ENCODE results near the gene ACSL6.

GRCh38 chr5:132001647-132002561 lies 9.6 kb downstream of the ACSL6 start:
- TF ChIP-seq ZNF425 (CRISPR knock-in tag; conservative IDR thresholded peaks at IDR 0.05) (no peak), CTCF (IDR thresholded peaks at IDR 0.05) (no peak), STAT6 (CRISPR knock-in tag; conservative IDR thresholded peaks at IDR 0.05; ENCODE audit: low read depth) (no peak), HMGXB4 (CRISPR knock-in tag; IDR thresholded peaks at IDR 0.05) (no peak), IRF2 (CRISPR knock-in tag; IDR thresholded peaks at IDR 0.05; ENCODE audit: borderline replicate concordance, low read depth) (no peak), AFF4 (CRISPR knock-in tag; IDR thresholded peaks at IDR 0.05; ENCODE audit: borderline replicate concordance) (no peak), SP1 (CRISPR knock-in tag; conservative IDR thresholded peaks at IDR 0.05) (no peak), MAX (CRISPR knock-in tag; IDR thresholded peaks at IDR 0.05) (no peak)
